ENCODE data around the gene ADAMTS6.
"Not testable (repeated sequence)": the region's sequence is repeated elsewhere in the genome, so short reads cannot be mapped to it uniquely, and the experiment has no call there.

Gene ADAMTS6

DNA sequence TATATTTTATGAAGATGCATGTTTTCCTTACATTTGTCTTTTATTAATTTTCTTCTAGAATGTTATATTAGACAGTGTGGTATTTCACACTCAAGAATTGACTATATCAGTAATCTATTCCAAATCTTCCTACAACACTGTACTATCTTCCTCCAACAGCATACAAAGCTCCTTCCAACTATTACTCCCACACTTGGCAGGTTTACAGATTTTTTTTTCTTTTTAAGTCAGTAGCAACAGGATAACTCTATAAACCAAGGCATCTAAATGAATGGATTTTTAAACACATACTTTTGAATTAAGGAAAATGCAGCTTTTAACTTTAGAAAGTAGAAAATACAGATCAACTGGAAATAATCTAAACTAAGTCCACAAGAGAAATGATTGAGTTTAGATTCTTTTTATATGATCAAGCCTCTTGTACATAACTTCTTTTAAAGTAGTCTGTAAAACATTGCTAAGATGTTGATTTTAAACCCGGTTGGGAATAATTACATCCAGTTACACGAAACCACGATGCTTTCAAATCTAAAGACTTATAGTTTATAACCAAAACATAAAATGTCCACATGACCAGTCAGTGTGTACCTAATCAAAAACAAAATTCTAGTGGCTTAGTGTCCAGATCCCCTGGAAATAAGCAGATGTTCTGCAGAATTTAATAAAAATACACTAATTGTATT is 281.6 kb downstream of the ADAMTS6 start:
- DNase-seq (ENCODE audit: low spot score) (no peak), FAIRE-seq (no peak)

DNA sequence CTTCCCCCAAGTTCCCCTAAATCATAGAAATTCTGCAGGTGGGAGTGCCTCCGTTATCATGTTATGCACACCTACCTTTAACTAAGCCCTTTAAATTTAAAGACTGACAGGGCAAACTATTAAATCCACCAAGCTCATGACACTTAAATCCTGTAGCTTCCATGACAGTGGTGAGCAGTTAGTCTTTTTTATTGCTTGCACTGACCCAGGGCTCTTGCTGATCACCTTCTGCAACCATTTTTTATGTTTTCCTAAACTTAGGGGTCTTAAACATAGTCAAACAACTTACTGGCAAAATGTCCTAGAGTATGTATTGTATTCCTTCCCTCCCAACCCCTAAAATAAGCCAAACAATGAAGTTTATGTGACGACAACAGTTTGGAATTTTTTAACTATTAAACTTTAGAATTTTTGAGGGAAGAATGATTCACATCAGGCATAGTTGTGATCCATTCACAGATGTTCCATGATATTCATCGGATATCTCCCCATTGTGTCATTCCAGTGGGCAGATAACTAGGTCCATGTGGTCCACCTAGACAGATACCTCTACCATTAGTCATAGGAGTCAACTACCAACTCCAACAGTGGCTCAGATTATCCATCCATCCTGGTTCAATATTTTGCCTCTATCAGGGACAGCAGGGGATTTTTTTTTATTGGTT is 283.1 kb downstream of the ADAMTS6 start:
- peak; percentile 84 for DNase-seq (ENCODE audit: low spot score)
- peak; percentile 73 for FAIRE-seq

DNA sequence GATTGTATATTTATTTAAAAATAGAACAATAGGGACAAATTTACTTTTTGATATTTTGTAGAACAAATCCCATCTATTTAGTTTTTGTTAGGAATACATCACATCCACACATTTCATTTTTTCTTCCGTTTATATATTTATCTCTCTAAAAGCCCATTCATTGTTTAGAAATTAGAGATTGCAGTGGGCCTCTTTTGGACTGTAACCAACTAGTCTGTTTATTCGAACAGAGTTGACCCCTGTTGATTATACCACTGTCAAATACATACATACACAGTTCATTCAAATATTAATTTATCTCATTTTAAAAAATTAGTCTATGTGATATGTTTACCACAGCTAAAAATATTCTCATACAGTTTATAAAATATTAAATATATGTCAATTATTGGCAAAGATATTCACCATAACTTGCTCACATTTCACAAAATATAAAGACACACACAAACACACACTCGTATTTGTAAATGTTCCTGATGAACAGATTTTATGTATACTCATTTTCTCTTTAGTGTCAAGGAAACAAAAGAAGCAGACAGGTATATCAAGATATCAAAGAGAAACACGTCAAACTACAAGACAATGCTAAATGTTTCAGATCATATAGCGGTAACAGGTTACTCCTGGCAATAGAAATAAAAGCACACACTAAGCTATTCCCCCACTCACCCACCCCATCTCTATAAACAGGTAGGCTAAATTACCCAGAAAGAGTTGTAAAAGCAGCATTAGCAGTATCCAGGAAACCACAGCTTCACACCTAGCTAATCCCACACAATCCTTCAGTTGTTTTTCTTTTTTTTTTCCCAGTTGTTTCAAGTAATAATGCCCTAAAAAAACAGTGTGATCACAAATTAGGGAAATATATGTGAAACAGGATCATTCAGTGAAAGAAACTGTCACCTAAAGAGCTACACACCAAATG is 283.9 kb downstream of the ADAMTS6 start:
- FAIRE-seq (no peak), DNase-seq (ENCODE audit: low spot score) (no peak)

GRCh38 chr5:65194871-65195270 is 286.8 kb downstream of the ADAMTS6 start:
- FAIRE-seq = no peak

DNA sequence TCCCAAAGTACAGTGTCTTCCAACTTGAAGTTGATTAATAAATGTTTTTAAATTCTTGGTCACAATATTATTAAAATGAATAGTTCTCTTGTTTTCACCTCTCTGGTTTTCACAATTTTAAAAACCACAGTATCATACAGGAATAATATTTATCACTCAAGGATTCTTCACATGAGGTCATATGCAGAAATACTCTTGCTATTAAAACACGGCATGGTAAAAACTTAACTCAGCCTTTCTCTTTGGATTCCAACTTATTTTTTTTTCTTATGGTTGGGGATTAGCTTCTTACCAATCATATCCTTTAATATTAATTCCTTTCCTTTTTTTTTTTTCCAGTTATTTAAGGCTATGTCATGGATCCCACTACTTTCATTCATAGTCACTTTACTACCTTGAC is 289.4 kb downstream of the ADAMTS6 start:
- DNase-seq (ENCODE audit: low spot score) = no peak

More at GRCh38 chr5:65194871-65195270, 286.8 kb downstream of the ADAMTS6 start:
- no peak for DNase-seq (ENCODE audit: low spot score)

DNA sequence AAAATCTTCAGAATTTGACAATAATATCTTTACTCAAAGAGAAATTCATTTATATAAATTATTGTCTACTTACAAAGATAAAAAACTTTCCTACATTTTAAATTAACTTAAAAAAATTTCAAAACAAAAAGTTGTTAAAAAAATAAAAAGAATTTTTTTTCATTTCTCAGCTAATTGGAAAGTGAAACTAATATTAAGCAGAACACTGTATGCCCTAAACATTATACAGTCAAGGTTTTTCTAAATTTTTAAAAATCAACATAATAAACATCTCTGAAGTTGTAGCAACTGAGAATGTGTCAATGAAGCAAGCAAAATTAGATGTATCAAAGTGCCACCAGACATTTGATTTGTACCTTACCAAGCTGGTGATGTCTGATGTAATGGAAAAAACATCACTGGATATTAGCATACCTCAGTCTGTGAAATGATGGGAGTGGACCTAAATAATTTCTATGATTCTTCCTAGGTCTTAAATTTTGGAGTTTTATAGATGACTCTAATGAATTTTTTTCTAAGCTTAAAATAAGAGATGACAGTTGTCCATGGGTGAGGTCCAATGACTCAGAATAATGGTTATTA is 290.1 kb downstream of the ADAMTS6 start:
- FAIRE-seq = no peak
- DNase-seq (ENCODE audit: low spot score) = no peak

More for the DNA sequence above, 289.4 kb downstream of the ADAMTS6 start:
- no peak for FAIRE-seq

- DNase-seq (ENCODE audit: low spot score) = peak; percentile 53
- peak; percentile 30 for FAIRE-seq
Measured at GRCh38 chr5:65190328-65191053, 291.2 kb downstream of the ADAMTS6 start.

- DNase-seq (ENCODE audit: low spot score) (no peak), FAIRE-seq (peak; percentile 42)
Measured at GRCh38 chr5:65186646-65187227, 295.0 kb downstream of the ADAMTS6 start.

- FAIRE-seq (no peak), DNase-seq (ENCODE audit: low spot score) (no peak)
Measured at GRCh38 chr5:65185468-65185867, 296.3 kb downstream of the ADAMTS6 start.

DNA sequence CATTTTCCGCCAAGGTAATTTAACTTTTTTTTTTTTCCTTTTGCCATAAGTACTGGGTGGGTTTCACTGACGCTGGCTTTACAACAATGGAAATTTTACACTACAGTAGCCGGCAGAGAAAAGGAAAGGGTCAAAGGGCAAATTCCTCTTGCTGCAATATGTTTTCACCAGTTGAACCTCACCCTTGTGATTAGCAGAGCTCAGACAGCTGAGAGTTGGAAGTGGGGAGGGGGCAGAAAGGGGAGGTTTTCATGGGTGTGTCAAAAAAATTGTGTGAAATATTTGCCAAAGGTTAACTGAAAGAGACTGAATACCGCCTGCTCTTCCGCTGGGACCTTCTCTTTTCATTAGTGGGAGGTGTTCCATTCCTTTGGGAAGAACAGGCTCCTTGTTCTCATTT is 296.9 kb downstream of the ADAMTS6 start:
- DNase-seq (ENCODE audit: low spot score) = no peak
- no peak for FAIRE-seq

GRCh38 chr5:65174231-65174630 is 307.5 kb downstream of the ADAMTS6 start:
- not testable (repeated sequence) for DNase-seq (ENCODE audit: low spot score); FAIRE-seq

- DNase-seq (ENCODE audit: low spot score) = no peak
Measured at GRCh38 chr5:65173130-65173525, 308.6 kb downstream of the ADAMTS6 start.

GRCh38 chr5:65172486-65173129 is 309.1 kb downstream of the ADAMTS6 start:
- DNase-seq (ENCODE audit: low spot score) (peak; percentile 15), FAIRE-seq (no peak)

More at GRCh38 chr5:65173130-65173525, 308.6 kb downstream of the ADAMTS6 start:
- FAIRE-seq = no peak

GRCh38 chr5:65171645-65172044 is 310.1 kb downstream of the ADAMTS6 start:
- DNase-seq (ENCODE audit: low spot score) (no peak), FAIRE-seq (no peak)

DNA sequence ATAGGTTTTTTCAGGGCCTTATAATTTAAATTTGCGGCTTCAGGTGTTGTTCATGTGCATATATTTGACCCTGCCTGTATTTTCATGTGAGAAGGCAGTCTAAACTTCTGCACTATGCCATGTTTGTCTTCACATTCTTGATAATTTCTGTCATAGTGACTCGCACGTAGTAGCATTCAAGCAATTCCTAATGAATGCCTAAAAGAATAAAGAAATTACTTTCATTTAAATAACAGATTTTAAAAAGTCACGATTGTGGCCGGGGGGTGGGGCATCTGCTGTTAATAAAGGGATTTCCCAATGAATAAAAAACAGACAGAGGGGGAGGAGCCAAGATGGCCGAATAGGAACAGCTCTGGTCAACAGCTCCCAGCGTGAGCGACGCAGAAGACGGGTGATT is 318.0 kb downstream of the ADAMTS6 start:
- FAIRE-seq = no peak
- DNase-seq (ENCODE audit: low spot score) = no peak

DNA sequence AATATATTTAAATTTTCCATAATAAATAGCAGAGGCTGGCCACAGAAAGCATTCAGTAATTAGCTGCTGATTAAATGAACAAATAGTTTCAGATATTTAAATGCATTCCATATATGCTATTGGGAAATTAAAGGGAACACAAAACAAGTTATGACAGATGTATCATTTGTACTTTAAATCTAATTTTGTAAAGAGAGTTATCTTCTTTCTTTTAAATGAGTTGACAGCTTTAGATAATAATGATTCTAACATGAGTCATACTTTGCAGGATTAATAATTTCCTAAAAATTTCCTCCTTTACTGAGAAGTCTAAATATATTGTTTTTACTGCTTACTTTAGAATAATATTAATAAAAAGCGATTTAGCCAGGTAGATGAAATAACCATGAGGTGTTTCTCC is 320.1 kb downstream of the ADAMTS6 start:
- DNase-seq (ENCODE audit: low spot score) (no peak), FAIRE-seq (no peak)

- peak; percentile 81 for DNase-seq (ENCODE audit: low spot score)
Measured at GRCh38 chr5:65157906-65158603, 323.7 kb downstream of the ADAMTS6 start.

GRCh38 chr5:65156933-65157332 is 324.8 kb downstream of the ADAMTS6 start:
- FAIRE-seq (no peak), DNase-seq (ENCODE audit: low spot score) (no peak)

More at GRCh38 chr5:65157906-65158603, 323.7 kb downstream of the ADAMTS6 start:
- FAIRE-seq = peak; percentile 74

DNA sequence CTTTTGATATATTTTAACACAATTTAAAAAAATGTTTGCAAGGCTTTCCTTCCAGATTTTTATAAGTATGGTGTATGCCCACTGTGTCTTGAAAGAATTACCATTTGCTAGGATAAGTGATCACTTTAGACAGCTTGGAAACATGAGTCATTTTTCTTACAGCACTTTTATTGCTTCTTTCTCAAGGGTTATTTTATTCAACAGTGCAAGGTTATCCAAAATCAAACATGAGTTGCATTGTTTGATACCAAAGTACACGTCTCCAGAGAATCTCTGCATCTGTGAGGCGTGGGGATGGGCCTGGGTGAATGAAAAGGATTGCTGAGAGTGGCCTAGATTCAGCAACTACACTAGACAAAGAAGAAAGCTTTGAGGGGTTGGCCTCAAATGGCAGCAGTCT is 329.6 kb downstream of the ADAMTS6 start:
- no peak for DNase-seq (ENCODE audit: low spot score)
- no peak for FAIRE-seq

All from urothelium cell line (cell line).